ENCODE results near the gene CCDC187.

The CCDC187 gene

DNA sequence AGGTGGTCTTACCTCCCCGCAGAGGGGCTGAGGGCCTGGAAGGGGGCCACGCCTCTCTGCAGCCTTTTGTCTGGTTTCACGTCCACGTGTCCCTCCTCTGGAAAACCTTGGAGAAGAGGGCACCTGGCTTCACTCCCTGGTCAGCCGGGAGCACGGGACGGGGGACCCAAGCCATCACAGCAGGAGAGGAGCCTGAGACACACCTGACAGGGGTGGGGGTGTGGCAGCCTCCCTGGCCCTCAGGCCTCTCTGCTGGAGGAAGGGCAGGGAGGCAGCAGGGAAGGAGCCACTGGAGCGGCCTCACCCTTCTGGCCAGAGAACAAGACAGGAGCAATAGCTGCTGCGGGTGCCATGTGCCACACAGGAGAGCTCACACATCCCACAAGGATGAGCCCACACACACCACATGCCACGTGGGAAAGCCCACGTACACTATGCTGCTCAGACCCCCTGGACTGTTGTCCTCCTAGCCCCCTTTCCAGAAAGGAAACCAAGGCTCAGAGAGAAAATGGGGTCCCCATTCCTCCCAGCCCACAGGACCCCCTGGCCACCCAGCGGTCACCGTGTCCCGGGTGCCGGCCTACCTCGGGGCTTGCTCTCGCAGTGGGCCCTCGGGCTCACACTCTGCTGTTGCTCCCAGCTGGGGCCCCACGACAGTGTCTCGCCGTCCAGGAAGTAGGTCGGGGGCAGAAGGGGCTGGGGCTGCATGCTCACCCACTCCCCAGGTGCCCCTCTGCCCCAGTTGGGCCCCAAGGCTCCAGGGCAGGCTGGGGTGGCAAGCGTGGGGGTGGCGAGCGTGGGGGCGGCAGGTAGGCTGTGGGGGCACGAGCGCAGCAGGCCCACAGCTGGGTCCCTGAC is 18.2 kb downstream of the CCDC187 start:
- DNase-seq (ENCODE audit: low read depth in 2 of 3, low spot score in 1 of 3), result no peak

DNA sequence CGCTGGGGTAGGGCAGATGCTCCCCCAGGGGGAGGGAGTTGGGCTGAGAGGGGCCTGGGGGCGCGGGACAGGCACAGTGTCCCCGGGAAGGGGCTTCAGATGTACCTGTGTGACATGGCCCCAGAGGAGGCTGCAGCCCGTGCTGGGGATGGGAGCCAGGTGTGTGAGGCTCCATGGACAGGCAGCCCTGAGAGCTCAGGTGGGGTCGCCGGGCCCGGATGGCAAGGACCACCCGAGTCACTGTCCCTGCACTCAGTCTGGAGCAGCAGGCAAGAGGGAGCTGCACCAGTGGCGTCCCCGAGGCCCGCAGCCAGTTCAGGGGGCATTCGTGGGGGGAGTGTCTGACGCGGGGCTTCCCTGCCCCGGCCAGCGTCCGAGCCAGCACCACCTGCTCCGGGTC is 18.9 kb downstream of the CCDC187 start:
- DNase-seq (ENCODE audit: low read depth in 2 of 3, low spot score in 1 of 3), result no peak

DNA sequence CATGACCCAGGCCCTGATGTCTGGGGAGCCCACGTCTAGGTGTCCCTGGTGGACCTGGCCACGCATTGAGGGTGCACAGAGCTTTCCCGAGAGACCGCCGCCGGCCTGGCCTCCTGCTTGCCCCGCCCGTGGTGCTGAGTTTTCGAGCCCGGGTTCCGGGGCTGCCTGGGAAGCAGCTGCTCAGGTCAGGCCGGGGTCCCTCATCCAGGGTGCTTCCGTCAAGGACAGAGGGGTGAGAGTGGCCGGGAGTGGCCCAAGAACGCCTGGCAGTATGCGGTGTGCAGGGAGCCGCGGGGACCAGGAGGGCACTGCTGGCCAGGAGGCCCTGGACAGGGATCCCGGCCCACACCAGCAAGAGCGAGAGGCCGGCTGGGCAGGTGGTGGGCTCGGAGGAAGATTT is 19.6 kb downstream of the CCDC187 start:
- no peak for DNase-seq (ENCODE audit: low read depth in 2 of 3, low spot score in 1 of 3)

DNA sequence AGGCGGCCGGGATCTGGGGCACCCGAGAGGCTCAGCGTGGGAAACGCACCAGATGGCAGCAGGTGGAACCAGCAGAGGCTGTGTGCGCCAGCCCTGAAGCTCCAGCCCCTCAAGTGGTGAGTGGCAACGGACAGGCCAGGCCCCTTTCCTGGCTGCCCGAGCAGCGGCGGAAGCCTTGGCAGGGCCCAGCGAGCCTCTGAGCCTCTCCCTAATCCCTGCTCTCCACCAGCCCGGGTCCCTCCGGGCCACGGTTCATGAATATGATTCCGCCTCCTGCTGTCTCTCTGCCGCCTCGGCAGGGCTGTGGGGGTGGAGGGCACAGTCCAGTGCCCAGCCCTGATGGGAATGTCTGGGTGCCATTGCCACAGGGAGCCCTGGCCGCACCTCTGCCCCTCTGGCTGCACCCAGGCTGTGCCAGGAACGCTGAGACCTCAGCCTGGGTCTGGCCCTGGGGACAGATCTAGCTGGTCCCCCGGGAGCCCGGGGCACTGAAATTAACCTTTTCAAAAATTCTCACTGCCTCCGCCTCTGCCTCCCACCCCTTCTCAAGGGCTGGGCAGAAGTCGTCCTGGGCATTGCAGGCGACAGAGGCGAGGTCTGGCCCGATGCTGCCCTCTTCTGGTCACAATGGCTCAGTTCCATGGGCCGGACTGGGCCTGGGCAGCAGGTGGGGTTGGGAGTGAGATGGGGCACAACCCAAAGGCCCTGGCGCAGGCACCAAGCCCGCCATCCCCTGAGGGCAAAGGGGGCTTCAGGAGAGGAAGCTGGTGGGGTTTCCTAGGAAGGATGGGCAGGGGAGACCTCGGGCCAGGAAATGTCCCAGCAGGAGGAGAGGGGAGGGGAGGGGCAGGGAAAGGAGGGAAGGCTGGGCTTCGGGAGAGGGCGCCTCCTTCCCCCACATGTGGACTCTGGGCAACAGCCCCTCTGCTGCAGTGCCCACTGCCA is 20.3 kb downstream of the CCDC187 start:
- peak; percentile 54 to 80 (median 58) for DNase-seq (ENCODE audit: low read depth in 2 of 3, low spot score in 1 of 3)

DNA sequence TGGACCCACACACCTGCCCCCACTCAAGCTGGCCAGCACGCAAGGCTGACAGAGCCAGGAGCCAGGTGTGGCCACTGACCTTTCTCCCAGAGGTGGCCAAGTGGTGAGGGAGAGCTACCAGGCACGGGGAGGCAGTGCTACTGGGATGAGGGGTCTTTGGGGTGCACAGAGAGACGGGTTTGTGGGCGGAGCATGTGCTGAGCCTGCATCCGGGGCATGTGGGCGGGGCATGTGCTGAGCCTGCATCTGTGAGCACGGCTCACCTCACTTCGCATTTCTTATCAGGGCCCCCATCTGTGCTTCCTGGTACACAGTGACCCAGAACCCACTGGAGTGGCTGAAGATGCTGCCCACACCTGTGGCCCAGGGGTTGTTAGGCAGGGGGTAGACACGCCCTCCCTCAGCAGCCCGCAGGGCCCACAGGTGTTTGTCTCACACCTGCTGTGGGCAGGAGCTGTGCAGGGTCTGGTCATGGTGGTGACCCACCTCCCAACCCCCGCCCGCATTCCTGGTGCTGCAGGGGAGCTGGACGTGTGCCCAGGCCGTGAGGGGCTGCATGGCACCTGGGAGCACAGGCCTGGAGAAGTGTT is 21.5 kb downstream of the CCDC187 start:
- no peak for DNase-seq (ENCODE audit: low read depth in 2 of 3, low spot score in 1 of 3)

DNA sequence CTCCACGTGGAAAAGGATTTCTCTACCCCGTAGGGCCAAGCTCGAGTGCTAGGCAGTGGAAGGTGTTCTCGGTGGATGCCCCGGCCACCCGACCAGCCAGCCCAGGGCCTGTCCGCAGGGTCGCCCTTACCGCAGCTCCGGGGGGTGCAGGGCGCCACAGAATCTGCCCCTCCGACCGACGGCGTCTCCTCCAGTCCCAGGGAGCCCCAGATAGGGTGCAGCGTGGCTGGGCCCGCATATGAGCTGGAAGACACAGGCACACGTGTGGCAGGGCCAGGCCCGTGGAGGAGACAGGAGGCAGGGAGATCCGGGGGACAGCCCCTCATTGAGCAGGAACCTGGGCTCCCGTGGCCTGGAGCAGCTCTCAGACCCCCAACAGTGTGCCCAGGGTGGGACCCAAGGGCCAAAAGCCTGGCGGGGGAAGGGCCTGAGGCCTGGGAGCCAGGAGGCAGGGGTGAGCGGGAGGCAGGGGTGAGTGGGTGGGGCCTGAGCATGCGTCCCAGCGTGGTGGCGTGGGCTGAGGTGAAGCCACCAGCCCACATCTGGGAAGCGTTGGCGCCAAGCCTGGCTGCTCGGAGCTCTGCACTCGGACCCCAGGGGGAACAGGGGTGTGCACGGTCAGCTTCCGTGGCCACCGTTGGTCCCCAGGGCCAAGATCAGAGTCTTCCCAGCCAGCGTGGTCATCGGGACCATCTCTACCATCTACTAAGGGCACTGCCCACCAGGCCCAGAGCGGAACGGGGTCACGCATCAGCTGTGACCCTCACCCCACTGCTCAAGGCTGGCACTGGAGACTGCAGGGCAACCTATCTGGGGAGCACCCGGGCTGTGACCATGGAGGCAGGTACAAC is 22.2 kb downstream of the CCDC187 start:
- no peak for DNase-seq (ENCODE audit: low read depth in 2 of 3, low spot score in 1 of 3)

DNA sequence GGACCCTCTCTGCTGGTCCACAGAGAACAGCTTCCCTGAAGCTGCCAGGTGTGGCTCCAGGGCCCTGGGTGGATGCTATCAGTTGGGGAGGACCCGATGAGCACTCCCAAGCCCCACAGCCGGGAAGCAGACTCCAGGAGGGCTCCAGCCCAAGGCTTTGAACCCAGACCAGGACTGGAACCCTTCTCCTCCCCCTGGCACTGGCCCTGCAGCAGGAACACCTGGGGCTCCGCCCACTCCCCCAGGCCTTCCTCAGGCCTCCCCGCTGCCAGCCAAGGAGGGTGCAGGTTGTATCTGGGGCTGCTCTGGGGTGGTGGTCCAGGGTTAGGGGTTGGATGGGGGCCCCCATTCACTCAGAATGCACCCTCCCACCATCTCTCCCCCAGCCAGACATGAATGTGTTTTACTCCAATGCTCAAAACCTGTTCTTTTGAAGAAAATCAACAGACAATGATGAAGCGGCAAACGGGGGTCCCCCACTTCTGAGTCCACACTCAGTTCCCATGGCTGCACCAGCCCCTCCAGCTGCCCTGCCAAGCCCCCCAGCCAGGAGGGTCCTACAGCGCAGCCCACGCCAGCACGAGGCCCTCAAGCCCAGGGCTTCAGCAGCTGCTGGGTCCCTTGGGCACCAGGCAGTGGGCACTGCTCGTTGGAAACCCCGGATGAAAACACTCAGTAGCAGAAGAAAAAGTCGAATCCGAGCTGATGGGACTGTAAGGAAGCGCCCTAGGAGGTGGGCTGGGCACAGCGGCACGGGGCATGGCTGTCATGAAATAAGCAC is 23.2 kb downstream of the CCDC187 start:
- no peak for DNase-seq (ENCODE audit: low read depth in 2 of 3, low spot score in 1 of 3)

DNA sequence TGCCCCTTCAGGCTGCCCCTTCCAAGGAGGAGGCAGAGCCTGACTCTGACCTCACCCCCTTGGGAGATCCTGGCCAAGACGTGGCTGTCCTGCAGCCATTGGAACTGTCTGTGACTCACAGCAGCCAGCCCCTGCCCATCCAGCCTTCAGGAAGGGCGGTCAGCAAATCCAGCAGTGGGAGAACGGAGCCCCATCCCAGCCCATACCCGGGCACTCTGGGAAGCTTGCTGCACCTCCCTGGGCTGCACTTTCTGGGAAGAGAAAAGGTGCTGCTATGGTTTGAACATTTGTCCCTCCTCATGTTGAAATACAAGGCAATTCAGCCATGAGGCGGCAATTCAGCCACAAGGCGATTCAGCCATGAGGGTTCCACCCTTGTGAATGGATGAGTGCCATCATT is 24.4 kb downstream of the CCDC187 start:
- no peak for DNase-seq (ENCODE audit: low read depth in 2 of 3, low spot score in 1 of 3)

DNA sequence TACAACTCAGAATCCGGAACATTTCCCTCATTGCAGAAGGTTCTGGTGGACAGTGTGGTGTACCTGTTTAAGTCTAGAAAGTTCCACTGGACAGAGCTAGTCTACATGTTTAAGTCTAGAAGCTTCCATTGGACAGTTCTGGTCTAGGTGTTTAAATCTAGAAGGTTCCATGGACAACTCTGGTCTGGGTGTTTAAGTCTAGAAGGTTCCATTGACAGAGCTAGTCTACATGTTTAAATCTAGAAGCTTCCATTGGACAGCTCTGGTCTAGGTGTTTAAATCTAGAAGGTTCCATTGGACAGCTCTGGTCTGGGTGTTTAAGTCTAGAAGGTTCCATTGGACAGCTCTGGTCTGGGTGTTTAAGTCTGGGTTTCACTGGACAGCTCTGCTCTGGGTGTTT is 25.0 kb downstream of the CCDC187 start:
- no peak for DNase-seq (ENCODE audit: low read depth in 2 of 3, low spot score in 1 of 3)

DNA sequence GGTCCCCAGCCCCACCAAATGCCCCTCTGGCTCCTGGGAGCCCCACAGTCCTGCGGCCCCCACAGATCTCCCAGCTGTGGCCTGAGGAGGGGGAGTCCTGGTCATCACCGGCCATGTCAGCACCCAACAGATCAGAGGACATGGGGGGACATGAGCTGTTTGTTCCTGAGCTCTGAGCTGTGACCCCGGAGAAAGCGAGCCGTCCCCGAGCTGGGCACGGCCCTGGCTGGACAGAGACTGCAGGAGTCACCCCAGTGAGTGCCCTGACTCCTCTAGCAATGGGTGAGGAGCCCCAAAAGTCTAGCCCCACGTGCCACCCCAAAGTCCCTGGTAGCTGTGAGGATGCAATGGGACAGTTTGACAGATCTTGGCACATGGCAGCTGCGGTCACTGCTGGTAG is 25.7 kb downstream of the CCDC187 start:
- DNase-seq (ENCODE audit: low read depth in 2 of 3, low spot score in 1 of 3), result no peak

DNA sequence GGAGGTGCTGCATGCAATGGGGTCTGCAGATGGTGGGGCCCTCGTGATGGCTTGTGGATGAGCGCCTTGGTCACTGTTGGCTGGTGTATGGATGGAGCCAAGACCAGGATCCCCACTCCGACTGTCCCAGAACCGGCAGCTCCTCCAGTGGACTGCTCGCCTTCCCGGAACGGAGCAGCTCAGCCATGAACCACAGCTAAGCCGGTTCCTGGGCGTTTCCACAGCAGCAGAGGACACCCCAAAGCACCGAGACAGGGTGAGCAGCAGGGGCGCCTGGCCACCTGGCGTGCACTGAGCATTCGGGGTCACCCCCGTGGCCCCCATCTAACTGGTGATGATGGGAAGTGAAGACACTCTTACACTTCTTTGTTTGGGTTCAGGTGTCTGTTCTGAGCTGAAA is 26.1 kb downstream of the CCDC187 start:
- no peak for DNase-seq (ENCODE audit: low read depth in 2 of 3, low spot score in 1 of 3)

DNA sequence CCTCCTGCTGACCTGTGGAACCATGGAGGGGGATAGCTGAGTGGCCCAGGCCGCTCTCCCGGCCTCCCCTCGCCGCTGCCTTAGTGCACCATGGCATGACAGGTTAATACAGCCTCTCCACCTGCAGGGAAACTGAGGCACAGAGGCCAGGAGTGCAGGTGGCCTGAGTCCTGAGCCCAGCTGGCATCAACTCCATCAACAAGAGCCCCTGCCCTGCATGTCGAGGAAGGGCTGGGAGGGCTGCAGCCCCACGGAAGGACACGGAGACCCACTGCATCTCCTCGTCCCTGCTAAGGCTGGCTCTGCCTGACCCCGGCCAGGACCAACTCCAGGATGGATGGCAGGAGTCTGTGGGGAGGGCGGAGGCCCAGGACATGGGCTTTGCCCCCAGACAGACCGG is 27.2 kb downstream of the CCDC187 start:
- no peak for DNase-seq (ENCODE audit: low read depth in 2 of 3, low spot score in 1 of 3)

DNA sequence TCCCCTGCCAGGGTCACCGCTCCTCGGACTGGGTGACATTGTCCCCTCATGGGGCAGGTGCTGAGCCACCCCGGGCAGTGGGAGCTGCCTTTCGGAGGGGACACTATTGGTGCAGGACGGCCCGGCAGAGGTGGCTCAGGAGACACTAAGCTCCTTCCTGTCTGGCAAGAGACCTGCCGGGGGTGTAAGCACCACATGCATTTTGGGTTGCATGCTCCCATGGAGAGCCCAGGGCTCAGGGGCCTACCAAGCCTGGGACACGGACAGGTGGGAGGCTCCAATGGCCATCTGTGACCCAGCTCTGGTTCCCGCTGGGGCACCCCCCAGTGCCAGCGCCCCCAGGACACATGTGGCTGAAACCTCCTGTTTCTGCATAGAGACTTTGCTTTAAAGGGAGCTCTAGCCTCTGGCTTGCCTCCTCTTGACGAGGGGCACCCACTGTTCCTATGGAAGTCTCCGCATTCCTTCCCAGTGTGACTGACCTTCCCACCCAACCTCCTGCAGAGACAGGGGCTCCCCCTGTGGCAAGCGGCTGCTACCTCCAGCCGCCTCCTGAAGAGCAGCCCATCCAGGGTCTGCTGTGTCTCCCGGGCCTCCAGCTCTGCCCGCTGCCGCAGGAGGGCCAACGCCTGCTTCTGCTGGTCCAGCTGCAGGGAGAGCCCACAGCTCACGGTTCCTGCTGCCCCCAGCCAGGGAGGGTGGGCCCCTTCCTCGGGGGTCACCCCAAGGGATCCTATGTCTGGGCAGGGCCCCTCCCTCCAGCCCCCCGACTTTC is 28.1 kb downstream of the CCDC187 start:
- no peak for DNase-seq (ENCODE audit: low read depth in 2 of 3, low spot score in 1 of 3)

DNA sequence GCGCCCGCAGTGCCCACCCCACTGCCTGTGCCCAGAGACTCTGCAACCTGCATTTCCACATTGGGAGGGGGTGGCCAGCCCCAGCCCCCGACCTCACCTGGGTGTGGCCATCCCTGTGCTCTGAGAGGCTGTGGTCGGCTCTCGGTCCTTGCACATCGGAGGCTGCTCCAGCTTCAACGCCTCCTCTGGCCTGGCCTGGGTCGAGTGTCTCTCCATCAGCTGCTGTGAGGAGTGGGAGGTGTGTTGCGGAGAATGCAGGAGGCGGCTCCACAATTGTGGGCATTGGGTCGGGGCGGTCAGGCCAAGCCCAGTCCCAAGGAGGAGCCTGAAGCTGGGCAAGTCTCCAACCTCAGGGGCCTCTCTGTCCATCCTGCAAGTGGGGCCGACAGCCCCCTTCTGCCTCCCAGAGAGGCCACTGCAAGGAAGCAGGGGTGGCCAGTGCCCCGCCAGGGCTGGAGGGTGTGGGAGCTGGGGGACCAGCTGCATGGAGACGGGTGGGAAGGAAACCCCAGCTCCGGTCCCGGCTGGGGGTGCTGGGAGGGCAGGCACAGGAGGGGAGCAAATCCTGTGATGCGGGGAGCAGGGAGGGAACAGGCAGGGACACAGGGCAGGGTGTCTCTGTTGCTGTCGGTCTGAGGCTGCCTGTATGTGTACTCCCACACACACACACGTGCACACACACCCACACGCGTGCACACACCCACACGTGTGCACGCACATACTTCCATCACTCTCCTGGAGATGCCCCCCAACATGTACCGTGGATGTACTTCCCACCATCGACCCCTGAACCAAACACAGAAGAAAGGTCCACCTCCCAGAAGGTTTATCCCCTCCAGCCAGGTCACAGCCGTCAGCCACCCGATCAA is 28.9 kb downstream of the CCDC187 start:
- no peak for DNase-seq (ENCODE audit: low read depth in 2 of 3, low spot score in 1 of 3)

DNA sequence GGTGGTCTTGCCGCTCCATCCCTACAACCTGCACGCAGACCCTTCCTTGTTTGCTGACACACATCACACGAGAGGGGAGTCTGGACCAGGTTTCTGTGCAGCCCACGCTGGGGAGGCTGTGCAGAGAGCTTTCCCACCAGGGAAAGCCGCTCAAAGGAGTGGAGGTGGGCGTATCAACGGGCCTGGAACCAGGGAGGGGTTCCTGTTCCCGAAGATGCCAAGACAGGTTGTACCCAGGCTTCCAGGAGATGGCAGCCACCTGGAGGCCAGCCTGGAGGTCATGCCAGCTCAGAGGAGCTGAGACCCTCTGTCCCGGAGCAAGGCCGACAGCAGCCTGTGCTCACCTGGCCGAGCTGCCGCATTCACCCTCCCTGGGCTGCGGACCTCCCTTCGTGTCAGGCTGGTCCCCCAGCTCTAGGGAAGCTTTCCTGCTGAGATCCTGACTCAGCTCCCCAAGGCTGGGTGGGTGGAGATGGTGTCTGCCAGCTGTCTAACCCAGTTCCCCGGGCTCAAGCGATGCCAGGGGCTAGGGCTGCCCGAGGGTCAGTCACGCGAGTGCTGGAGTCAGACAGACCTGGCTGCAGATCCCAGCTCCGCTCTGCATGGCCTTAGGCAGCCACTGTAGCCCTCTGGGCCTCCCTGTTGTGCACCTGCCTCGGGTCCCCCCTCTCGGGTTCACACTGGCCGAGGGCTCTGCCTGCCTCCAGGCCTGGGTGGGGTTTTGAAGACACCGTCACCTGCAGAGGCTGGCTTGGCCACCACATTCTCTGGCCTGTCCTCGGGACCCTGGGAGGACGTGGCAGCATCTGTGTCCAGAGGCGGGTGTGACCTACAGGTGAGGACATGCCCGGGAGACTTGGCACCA is 29.7 kb downstream of the CCDC187 start:
- no peak for DNase-seq (ENCODE audit: low read depth in 2 of 3, low spot score in 1 of 3)

DNA sequence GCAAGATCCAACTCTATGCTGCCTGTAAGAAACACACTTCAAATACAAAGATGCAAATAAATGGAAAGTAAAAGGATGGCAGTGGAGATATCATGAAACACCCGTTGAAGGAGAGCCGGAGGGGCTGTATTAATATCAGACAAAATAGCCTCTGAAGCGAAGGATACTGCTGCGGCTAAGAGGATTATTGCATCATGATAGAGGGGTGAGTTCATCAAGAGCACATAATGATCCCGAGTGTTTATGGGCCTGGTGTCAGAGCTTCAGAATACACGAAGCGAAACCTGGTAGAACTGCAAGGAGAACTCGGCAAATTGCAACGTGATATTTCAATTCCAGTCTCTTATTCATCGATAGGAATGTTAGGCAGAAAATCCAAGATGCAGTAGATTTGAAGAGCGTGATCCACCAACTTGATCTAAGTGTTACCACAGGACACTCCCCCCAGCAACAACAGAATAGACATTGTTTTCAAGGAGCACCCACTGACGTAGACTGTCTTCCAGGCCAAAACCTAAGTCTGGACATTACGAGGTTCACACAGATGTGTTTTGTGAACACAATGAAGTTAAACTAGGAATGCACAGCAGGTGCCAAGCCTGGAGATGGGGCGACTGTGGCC is 30.5 kb downstream of the CCDC187 start:
- no peak for DNase-seq (ENCODE audit: low read depth in 2 of 3, low spot score in 1 of 3)

DNA sequence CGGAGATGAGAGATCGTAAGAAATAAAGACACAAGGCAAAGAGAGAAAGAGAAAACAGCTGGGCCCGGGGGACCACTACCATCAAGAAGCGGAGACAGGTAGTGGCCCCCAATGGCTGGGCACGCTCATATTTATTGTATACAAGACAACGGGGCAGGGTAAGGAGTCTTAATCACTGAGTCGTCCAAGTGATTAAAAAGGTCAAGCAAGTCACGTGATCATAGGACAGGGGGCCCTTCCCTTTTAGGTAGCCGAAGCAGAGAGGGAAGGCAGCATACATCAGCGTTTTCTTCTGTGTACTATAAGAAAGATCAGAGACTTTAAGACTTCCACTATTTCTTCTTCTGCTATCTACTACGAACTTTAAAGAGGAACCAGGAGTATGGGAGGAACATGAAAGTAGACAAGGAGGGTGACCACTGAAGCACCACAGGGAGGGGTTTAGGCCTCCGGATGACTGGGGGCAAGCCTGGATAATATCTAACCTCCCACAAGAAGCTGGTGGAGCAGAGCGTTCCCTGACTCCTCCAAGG is 33.7 kb downstream of the CCDC187 start:
- DNase-seq (ENCODE audit: low read depth in 2 of 3, low spot score in 1 of 3), result no peak
